Prostate gland (tissue), 2 donors: Measurements from ENCODE around the gene NR2F1.

Source experiments
- CTCF ChIP-seq, 4 experiments: fragments of 200-600 bp in 2 of 4; fragments of 450-650 bp in 2 of 4; sonication (generic) in 2 of 4; IDR thresholded peaks; 1 replicate in 3 of 4; 2 replicates in 1 of 4; pipeline ENCODE4 v1.5.1; 2016 to 2019; ENCODE audit warnings: antibody characterized with exemption in 4 of 4, mild to moderate bottlenecking in 2 of 4, moderate library complexity in 2 of 4
- POLR2A ChIP-seq: fragments of 450-650 bp; IDR thresholded peaks from one replicate; pipeline ENCODE4 v1.6.1; 2016; ENCODE audit warnings: antibody characterized with exemption, mild to moderate bottlenecking
- POLR2AphosphoS5 ChIP-seq: sonication (generic); formaldehyde crosslinking; IDR thresholded peaks from one replicate; pipeline ENCODE4 v1.6.1; 2017; ENCODE audit warnings: antibody characterized with exemption

- TF ChIP-seq CTCF (IDR thresholded peaks at IDR 0.05) = no peak
- no peak for TF ChIP-seq POLR2AphosphoS5
- no peak for TF ChIP-seq POLR2A
Observed at GRCh38 chr5:93586736-93587596, 3.9 kb downstream of the NR2F1 start.
